HK-2 (cell line): ENCODE data around the gene GOLGA8B.
"Not testable (repeated sequence)": the region's sequence is repeated elsewhere in the genome, so short reads cannot be mapped to it uniquely, and the experiment has no call there.

Experiments
- DNase-seq: peaks from one replicate; pipeline ENCODE4 v3.0.0-alpha.2; 2018; ENCODE audit not compliant: unreplicated experiment

The GOLGA8B gene

DNA sequence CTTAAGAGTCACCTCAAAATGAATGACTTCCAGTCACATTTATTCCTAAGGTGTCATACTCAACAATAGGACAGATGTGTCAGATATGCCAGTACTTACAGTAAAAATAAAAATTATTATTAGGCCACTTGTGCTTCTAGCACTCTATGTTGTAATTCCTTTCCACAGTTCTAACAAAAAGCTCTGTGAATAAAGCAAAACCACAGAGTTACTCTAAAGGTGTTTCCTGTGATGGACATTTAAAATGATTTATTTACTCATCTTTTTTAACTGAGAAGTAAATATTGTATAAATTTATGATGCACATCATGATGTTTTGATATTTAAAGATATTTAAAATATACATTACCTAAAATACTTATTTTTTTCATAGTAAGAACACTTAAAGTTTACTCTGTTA is 13.9 kb upstream of the GOLGA8B start:
- DNase-seq = no peak

DNA sequence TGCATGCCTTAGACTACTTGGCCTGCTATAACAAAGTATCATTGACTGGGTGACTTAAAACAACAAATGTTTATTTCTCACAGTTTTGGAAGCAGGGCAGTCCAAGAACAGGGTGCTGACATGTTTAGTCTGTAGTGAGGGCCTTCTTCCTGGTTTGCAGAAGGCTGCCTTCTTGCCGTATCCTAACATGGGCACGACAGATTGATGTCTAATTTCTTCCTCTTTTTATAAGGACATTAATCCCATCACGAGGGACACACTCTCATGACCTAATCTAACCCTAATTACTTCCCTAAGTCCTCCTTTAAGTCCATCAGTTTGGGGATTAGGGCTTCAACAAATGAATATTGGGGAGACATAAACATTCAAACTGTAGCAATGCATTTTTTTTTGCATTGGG is 10.9 kb upstream of the GOLGA8B start:
- DNase-seq = no peak

DNA sequence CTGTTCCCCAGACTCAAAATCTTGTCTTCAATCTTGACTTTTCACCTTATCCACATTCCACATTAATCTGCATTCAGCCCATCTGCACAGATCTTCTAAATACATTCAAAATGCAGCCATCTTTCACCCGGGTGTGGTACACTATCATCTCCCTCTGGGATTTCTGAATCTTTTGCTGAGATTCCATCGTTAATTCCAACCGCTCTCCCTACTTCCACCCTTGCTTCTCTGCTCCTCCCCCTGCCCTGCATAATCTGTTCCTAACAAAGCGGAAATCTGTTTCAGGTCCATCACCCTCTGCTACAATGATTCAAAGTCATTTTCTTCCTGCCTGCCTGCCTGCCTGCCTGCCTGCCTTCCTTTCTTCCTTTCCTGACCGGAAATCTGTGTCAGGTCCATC is 7.9 kb upstream of the GOLGA8B start:
- DNase-seq = no peak

GRCh38 chr15:34588046-34588674 is 4.7 kb upstream of the GOLGA8B start:
- DNase-seq = peak; percentile 66

DNA sequence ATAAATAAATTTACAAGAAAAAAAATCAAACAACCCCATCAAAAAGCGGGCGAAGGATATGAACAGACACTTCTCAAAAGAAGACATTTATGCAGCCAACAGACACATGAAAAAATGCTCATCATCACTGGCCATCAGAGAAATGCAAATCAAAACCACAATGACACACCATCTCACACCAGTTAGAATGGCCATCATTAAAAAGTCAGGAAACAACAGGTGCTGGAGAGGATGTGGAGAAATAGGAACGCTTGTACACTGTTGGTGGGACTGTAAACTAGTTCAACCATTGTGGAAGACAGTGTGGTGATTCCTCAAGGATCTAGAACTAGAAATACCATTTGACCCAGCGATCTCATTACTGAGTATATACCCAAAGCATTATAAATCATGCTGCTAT is 2.5 kb upstream of the GOLGA8B start:
- DNase-seq = not testable (repeated sequence)

- no peak for DNase-seq
Observed at GRCh38 chr15:34584996-34585395, 1.5 kb upstream of the GOLGA8B start.

GRCh38 chr15:34584330-34584668 is 848 bp upstream of the GOLGA8B start:
- DNase-seq = no peak

GRCh38 chr15:34582461-34583371 is 735 bp downstream of the GOLGA8B start:
- DNase-seq = peak; percentile 39

DNA sequence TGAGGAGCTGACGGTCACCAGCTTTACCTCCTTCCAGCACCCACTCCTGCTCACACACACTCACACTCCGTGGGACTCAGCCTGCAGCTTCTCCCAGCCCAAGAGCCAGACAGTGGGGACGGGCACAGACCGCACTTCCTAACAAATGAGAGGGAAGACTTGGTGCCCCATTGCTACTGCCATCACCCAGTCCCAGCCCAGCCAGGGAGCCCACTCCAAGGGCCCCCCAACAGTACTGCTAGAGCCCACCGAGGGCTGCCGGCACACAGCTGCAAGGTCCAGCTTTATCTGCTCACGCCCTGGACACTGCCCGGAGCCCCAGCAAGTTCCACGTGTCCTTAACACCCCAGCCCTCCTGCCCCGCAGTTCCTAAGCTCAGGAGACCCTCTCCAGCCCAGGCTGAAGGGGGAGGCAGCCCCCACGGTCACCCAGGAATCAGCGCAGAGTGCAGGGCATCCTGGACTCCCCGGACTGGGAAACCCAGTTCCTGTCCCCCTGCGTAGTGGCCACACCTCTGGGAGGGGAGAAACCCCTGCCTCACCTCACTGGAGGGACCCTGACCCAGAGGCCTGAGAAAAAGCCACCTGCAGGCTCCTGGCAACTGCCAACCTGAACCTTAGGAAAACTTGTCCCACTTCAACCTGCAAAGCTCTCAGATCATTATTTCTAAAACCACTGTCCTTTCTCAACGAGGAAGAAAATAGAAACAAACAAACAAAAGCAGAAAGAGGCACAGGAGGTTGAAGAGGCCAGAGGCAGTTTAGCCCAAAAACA is 1.6 kb downstream of the GOLGA8B start:
- DNase-seq = not testable (repeated sequence)

GRCh38 chr15:34581043-34581365 is 2.4 kb downstream of the GOLGA8B start:
- no peak for DNase-seq

GRCh38 chr15:34580251-34581042 is 3.0 kb downstream of the GOLGA8B start:
- not testable (repeated sequence) for DNase-seq

DNA sequence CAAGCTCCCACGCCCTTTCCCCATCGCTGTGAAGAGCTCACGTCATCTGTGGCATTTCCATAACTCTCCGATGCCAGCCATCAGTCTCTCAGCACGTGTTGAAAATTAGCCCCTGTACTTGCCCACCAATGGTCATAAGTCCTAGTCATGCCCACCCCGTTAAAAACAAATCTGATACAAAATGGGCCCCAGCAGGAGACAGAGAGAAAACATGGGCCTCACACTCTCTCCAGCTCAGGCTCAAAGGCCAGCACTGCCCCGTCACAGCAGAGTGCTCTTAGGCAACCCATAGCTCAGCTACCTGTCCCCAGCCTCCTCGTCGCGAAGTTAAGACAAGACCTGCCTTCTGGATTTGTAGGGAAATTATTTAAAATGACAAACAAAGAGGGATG is 5.2 kb downstream of the GOLGA8B start:
- DNase-seq = no peak

DNA sequence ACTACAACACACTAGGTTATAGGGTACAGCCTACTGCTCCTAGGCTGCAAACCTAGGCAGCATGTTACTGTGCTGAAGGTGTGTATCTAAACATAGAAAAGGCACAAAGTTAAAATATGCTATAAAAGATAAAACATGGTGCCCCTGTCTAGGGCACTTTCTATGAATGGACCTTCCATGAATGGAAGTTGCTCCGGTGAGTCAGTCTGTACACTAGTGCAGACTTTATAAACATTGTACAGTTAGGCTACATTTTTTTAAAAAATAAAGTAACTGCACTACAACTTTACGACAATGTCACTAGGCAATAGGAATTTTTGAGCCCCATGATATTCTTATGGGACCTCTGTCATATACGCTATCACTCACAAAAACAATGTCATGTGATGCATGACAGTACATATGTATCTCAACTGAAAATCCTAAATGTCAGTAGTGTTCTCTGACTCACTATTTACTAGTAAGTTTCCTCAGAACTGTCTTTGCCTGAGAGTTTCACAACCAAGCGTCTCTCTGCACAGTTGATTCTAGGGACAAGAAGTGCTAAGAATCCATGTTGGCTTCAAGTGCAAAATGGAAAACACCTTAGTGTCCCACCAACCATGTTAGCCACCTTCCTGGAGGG is 5.7 kb downstream of the GOLGA8B start:
- not testable (repeated sequence) for DNase-seq

DNA sequence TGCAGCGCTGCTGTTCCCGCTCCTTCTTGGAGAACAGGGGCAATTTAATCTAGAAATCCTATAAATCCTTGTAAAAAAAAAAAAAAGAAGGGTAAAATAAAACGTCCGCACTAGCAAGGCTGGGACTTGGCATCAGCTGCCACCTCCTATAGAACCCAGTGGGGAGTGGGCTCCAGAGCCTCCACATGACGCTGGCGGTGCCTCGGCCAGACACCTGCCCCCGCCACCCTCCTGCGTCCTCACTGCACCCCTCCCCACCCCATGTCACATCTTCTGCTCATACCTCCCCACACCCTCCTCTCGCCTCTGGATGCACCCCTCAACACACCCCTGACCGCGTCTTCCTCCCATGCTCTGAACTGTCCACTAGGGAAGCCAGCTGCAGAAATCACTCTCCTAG is 8.4 kb downstream of the GOLGA8B start:
- not testable (repeated sequence) for DNase-seq

DNA sequence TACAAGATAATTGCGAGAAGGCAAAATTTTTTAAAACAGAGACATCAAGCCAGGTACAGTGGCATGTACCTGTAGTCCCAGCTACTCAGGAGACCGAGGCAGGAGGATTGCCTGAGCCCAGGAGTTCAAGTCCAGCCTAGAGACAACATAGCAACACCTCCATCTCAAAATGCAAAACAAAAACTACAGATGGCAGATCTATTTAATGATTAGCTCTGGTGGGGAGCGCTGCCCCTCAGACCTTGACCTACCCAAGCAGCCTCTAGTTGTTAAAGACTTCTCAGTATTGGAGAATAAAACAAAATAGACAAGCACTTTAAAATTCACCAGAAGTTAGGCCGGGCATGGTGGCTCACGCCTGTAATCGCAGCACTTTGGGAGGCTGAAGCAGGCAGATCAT is 10.5 kb downstream of the GOLGA8B start:
- DNase-seq = not testable (repeated sequence)

DNA sequence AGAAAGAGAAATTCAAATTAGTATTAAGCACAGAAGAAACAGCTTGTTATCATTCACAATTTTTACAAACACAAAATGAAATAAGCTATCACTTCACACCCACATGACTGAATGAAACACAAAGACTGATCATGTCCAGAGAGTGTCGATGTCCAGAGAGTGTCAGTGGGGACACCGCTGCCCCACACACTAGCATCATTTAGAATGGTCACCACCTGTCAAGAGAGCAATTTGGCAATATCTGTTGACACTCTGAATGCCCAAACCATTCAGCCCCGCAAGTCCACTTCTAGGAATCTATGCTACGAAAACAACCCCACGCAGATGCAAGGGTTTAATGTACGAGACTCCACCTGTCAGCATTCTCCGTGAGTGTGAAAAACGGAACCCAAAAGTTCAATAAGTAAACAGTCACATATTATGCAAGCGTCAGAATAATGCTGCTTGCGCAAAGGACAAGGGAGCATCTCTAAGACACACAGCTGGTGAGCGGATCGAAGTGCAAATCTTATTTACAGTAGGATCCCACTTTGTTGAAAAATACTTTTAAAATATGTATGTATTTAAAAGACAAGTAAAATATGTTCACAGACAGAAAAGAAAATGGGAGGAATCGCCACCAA is 11.3 kb downstream of the GOLGA8B start:
- DNase-seq = not testable (repeated sequence)

DNA sequence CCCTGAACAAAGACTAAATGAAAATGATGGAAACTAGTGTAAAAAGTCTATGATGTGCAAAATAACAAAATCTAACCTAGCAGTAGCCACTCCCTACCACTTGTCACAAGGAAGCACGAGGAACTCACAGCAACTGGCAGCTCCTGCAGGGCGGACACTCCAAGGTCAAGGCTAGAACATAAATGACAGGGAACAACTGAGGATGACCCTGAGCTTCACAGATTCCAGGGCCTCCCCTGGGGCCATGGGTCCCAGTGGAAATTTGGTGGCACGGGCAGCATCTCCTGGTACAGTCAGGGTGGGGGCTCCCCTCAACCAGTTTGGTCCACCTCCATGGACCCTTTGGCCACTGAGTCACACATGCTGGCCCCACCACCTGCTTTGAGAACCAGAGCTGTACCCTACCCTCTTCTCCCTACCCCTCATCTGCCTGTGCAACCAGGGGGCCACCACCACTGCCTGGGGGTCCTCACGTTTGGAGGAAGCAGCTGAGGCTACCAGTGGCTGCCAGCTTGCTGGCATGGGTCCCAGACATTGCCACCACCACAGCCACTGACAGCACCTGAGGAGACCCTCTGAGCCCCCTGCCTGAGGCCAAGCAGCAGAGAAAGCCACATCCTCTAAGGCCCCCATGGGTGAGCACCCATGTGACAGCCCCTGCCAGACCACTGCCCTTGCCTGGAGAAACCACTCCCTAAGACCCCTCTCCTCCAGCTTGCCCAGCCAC is 13.6 kb downstream of the GOLGA8B start:
- DNase-seq = not testable (repeated sequence)

- not testable (repeated sequence) for DNase-seq
Observed at GRCh38 chr15:34567174-34567573, 16.3 kb downstream of the GOLGA8B start.

GRCh38 chr15:34564711-34565110 is 18.7 kb downstream of the GOLGA8B start:
- DNase-seq = not testable (repeated sequence)

GRCh38 chr15:34560814-34561213 is 22.6 kb downstream of the GOLGA8B start:
- not testable (repeated sequence) for DNase-seq
